DOHH2 (cell line): ENCODE results near the gene CNGB1.
A peak's percentile ranks its signal among the peaks of the same experiment; 100 is the strongest.

Experiments used
- H3F3A ChIP-seq: fragments of 200-600 bp; sonication (generic), shearing (Covaris generic); 2 replicates; pipeline ENCODE4 v1.6.0; 2016; ENCODE audit warnings: antibody characterized with exemption, mild to moderate bottlenecking; ENCODE audit not compliant: control insufficient read depth, insufficient read depth
- H3K27ac ChIP-seq: fragments of 200-600 bp; sonication (generic); 2 replicates; pipeline ENCODE4 v1.5.1; 2014; ENCODE audit warnings: low read depth, mild to moderate bottlenecking, low read length, moderate library complexity
- H3K27me3 ChIP-seq: fragments of 200-600 bp; sonication (generic); 2 replicates; pipeline ENCODE4 v1.6.1; 2014; ENCODE audit warnings: mild to moderate bottlenecking, low read length, mixed read lengths; ENCODE audit not compliant: control insufficient read depth
- H3K36me3 ChIP-seq: fragments of 200-600 bp; sonication (generic); 2 replicates; pipeline ENCODE4 v1.6.1; 2014; ENCODE audit warnings: mild to moderate bottlenecking, low read length, moderate library complexity, mixed read lengths; ENCODE audit not compliant: control insufficient read depth
- H3K4me1 ChIP-seq: fragments of 200-600 bp; sonication (generic); 2 replicates; pipeline ENCODE4 v1.6.1; 2014; ENCODE audit warnings: mild to moderate bottlenecking, low read length, mixed read lengths; ENCODE audit not compliant: control insufficient read depth
- H3K4me2 ChIP-seq: fragments of 200-600 bp; sonication (generic); 2 replicates; pipeline ENCODE4 v1.6.0; 2014; ENCODE audit warnings: mild to moderate bottlenecking, low read length, moderate library complexity
- H3K4me3 ChIP-seq: fragments of 200-600 bp; sonication (generic); 2 replicates; pipeline ENCODE4 v1.5.1; 2014; ENCODE audit warnings: mild to moderate bottlenecking, low read length, mixed read lengths
- H3K79me2 ChIP-seq: fragments of 200-600 bp; sonication (generic); 2 replicates; pipeline ENCODE4 v1.6.1; 2014; ENCODE audit warnings: mild to moderate bottlenecking, low read length, mixed read lengths; ENCODE audit not compliant: control insufficient read depth
- H3K9me2 ChIP-seq: fragments of 200-600 bp; sonication (generic); replicated peaks from 2 replicates; pipeline ENCODE4 v1.6.1; 2014; ENCODE audit warnings: mild to moderate bottlenecking, low read length, mixed read lengths; ENCODE audit not compliant: control insufficient read depth
- H3K9me3 ChIP-seq: fragments of 200-600 bp; sonication (generic); 2 replicates; pipeline ENCODE4 v1.6.1; 2014; ENCODE audit warnings: antibody characterized with exemption, low read length, mixed read lengths; ENCODE audit not compliant: control insufficient read depth, insufficient read depth
- H4K20me1 ChIP-seq: fragments of 200-600 bp; sonication (generic); 2 replicates; pipeline ENCODE4 v1.6.0; 2014; ENCODE audit warnings: low read depth, mild to moderate bottlenecking, antibody characterized with exemption, low read length, moderate library complexity; ENCODE audit not compliant: control insufficient read depth, insufficient read depth
- EZH2phosphoT487 ChIP-seq: fragments of 200-600 bp; sonication (generic); IDR thresholded peaks from 2 replicates; pipeline ENCODE4 v1.6.1; 2017; ENCODE audit warnings: borderline replicate concordance, mild to moderate bottlenecking, antibody characterized with exemption, low read length, moderate library complexity, mixed read lengths
- TF ChIP-seq, protein P1 (sequence below): fragments of 200-600 bp; sonication (generic); IDR thresholded peaks from one replicate; pipeline ENCODE4 v1.5.1; 2014; ENCODE audit warnings: antibody characterized with exemption, mild to moderate bottlenecking, low read depth, low read length; ENCODE audit not compliant: poor library complexity, severe bottlenecking

The CNGB1 gene

DNA sequence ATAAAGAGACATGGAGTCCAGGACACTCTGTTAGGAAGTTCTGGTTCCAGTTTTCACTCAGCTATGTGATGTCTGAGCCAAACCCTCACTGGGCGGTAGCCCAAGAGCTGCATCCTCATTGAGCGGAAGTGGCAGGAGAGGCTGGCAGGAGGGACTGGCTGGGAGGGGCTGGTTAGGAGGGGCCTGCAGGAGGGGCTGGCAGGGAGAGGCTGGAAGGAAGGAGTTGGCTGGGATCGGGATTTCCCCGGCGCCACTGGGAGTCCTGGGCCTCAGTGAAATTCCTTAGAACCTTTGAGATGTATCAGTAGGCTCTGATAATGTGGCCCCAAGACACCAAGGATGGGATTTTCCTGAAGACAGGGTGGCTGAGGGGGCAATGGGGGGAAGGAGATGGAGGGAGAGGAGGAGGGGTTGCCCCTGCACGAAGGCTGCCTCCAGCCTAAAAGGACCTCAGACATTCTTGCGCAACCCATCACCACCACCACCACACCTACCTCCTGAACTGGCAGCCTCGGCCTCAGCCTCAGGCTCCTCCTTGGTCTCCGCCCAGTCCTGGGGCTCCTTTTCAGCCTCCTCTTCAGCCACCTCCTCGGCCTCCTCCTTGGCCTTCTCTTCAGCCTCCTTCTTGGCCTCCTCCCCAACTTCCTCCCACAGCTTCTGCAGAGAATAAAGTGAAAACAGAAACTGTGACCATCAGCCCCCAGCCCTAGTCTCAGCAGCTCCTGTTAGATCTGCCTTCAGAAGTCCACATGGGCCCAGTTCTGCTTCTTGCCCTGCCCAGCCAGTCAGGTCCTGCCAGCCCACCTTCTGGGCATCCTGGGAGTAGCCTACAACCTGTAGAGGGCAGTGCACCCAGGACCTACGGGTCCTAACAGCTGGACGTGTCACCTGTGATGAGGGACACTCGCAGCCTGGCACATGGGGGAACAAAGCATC lies 31.7 kb downstream of the CNGB1 start:
- no peaks in the 10 kb centered on the region for H3K36me3 ChIP-seq
- TF ChIP-seq EZH2phosphoT487: no peak
- TF ChIP-seq, protein P1, sequence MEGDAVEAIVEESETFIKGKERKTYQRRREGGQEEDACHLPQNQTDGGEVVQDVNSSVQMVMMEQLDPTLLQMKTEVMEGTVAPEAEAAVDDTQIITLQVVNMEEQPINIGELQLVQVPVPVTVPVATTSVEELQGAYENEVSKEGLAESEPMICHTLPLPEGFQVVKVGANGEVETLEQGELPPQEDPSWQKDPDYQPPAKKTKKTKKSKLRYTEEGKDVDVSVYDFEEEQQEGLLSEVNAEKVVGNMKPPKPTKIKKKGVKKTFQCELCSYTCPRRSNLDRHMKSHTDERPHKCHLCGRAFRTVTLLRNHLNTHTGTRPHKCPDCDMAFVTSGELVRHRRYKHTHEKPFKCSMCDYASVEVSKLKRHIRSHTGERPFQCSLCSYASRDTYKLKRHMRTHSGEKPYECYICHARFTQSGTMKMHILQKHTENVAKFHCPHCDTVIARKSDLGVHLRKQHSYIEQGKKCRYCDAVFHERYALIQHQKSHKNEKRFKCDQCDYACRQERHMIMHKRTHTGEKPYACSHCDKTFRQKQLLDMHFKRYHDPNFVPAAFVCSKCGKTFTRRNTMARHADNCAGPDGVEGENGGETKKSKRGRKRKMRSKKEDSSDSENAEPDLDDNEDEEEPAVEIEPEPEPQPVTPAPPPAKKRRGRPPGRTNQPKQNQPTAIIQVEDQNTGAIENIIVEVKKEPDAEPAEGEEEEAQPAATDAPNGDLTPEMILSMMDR: peak; percentile 26
- no peaks in the 10 kb centered on the region for H4K20me1 ChIP-seq
- no peaks in the 10 kb centered on the region for H3K9me2 ChIP-seq
- H3K27me3 ChIP-seq: peaks cover 4% of the 10 kb centered on the region; the same call in 1 of the 2 replicates
- no peak overlapping the region for H3K4me2 ChIP-seq
- no peak overlapping the region for H3K27ac ChIP-seq
- no peaks in the 10 kb centered on the region for H3F3A ChIP-seq
- H3K79me2 ChIP-seq: no peaks in the 10 kb centered on the region
- no peaks in the 10 kb centered on the region for H3K9me3 ChIP-seq
- H3K4me1 ChIP-seq: no peaks in the 10 kb centered on the region
- H3K4me3 ChIP-seq: no peak overlapping the region

- Histone ChIP-seq H3K27me3 (peaks cover 4% of the 10 kb centered on the region; the same call in 1 of the 2 replicates), H3K27ac (no peak overlapping the region), H3K4me3 (no peak overlapping the region), H3K9me2 (no peaks in the 10 kb centered on the region), H3K4me2 (no peak overlapping the region), H3K36me3 (no peaks in the 10 kb centered on the region), H3K9me3 (no peaks in the 10 kb centered on the region), H3K4me1 (no peaks in the 10 kb centered on the region), H4K20me1 (no peaks in the 10 kb centered on the region), H3K79me2 (no peaks in the 10 kb centered on the region), H3F3A (no peaks in the 10 kb centered on the region)
- TF ChIP-seq EZH2phosphoT487: no peak
- TF ChIP-seq, protein P1: no peak
Observed at GRCh38 chr16:57938484-57938883, 32.4 kb downstream of the CNGB1 start.

GRCh38 chr16:57937861-57938260 lies 33.1 kb downstream of the CNGB1 start:
- Histone ChIP-seq H3K36me3 (no peaks in the 10 kb centered on the region), H3K4me1 (no peaks in the 10 kb centered on the region), H3K9me3 (no peaks in the 10 kb centered on the region), H4K20me1 (no peaks in the 10 kb centered on the region), H3K4me2 (no peak overlapping the region), H3K4me3 (no peak overlapping the region), H3F3A (no peaks in the 10 kb centered on the region), H3K79me2 (no peaks in the 10 kb centered on the region), H3K27me3 (peaks cover 4% of the 10 kb centered on the region; the same call in 1 of the 2 replicates), H3K27ac (no peak overlapping the region), H3K9me2 (no peaks in the 10 kb centered on the region)
- TF ChIP-seq, protein P1: no peak
- no peak for TF ChIP-seq EZH2phosphoT487
